ENCODE measurements around the gene CST9.

The CST9 gene

DNA sequence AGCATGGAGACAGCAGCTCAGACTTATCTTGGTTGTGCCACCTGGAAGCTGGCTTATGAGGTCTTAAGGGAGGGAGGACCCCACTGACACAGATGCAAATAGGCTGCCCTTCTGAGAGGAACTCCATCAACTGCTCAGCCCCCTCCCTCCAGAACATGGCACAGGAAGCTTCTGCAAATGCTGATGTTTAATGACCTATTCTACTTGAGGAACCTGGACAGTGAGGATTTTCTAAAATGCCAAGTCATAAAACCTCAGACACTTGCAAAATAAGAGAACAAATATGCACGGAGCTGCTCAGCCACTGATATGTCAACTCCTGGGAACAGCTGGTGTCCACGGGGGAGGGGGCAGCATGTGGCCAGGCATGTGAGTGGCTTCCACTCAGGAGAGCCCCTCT lies 3.5 kb downstream of the CST9 start:
- Histone ChIP-seq H3K36me3 (ENCODE audit: control insufficient read depth, insufficient read depth, low read length) (no peaks in the 10 kb centered on the region), H3K9me3 (ENCODE audit: control insufficient read depth, low read length) (no peaks in the 10 kb centered on the region), H3K9ac (no peak overlapping the region), H3K79me2 (no peaks in the 10 kb centered on the region), H3K4me3 (ENCODE audit: low read depth, low read length) (no peak overlapping the region), H3K27ac (no peak overlapping the region), H3K4me1 (peaks cover 6% of the 10 kb centered on the region), H2AFZ (no peak overlapping the region), H3K27me3 (ENCODE audit: control insufficient read depth, insufficient read depth, low read length) (no peaks in the 10 kb centered on the region), H3K4me2 (ENCODE audit: low read length) (no peak overlapping the region)
- TF ChIP-seq, protein P1, sequence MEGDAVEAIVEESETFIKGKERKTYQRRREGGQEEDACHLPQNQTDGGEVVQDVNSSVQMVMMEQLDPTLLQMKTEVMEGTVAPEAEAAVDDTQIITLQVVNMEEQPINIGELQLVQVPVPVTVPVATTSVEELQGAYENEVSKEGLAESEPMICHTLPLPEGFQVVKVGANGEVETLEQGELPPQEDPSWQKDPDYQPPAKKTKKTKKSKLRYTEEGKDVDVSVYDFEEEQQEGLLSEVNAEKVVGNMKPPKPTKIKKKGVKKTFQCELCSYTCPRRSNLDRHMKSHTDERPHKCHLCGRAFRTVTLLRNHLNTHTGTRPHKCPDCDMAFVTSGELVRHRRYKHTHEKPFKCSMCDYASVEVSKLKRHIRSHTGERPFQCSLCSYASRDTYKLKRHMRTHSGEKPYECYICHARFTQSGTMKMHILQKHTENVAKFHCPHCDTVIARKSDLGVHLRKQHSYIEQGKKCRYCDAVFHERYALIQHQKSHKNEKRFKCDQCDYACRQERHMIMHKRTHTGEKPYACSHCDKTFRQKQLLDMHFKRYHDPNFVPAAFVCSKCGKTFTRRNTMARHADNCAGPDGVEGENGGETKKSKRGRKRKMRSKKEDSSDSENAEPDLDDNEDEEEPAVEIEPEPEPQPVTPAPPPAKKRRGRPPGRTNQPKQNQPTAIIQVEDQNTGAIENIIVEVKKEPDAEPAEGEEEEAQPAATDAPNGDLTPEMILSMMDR (IDR thresholded peaks at IDR 0.05): no peak

DNA sequence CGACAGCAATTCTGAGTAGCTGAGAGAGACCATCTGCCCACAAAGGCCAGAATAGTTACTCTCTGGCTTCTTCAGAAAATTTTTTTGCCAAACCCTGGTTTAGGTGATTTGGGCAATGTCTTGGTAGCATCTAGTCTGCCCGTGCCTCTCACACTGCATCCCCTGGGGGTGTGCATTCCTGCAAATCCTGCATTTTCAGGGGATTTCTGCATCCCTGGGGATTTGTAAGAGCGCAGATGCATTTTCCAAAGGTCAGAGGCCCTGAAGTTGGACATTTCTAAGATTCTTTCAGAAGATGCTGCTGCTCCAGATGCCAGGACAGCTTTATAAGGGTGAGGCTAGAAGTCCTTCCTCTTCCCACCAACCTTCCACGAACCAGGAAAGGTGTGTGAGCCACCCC lies 4.0 kb downstream of the CST9 start:
- Histone ChIP-seq H3K79me2 (no peaks in the 10 kb centered on the region), H3K27me3 (ENCODE audit: control insufficient read depth, insufficient read depth, low read length) (no peaks in the 10 kb centered on the region), H3K36me3 (ENCODE audit: control insufficient read depth, insufficient read depth, low read length) (no peaks in the 10 kb centered on the region), H3K27ac (no peak overlapping the region), H3K4me3 (ENCODE audit: low read depth, low read length) (no peak overlapping the region), H3K4me1 (peaks cover under 1% of the 10 kb centered on the region), H3K9ac (no peak overlapping the region), H3K9me3 (ENCODE audit: control insufficient read depth, low read length) (no peaks in the 10 kb centered on the region), H2AFZ (no peak overlapping the region), H3K4me2 (ENCODE audit: low read length) (no peak overlapping the region)
- TF ChIP-seq, protein P1 (IDR thresholded peaks at IDR 0.05): no peak

DNA sequence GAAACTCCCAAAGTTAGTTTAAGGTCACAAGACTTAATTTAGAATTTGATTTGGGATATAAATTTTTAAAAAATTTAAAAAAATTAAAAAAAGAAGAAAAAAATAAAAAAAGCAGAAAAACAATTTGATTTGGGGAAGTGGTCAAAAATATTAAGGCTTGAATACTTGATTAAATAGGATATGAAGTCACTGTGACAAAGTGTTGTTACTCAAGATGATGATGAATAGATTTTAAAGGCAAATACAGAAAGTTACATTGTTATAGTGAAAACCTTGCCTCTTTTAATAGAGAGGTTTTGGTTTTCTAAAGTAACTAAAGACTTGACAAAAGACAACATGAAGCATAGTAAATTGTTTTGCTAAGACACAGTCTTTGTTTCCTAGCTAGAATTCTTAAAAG lies 7.2 kb downstream of the CST9 start:
- no peaks in the 10 kb centered on the region for H3K9me3 ChIP-seq (ENCODE audit: control insufficient read depth, low read length)
- no peaks in the 10 kb centered on the region for H3K27me3 ChIP-seq (ENCODE audit: control insufficient read depth, insufficient read depth, low read length)
- H3K4me1 ChIP-seq: no peaks in the 10 kb centered on the region
- no peak overlapping the region for H2AFZ ChIP-seq
- no peak overlapping the region for H3K9ac ChIP-seq
- TF ChIP-seq, protein P1 (IDR thresholded peaks at IDR 0.05): no peak
- H3K36me3 ChIP-seq (ENCODE audit: control insufficient read depth, insufficient read depth, low read length): no peaks in the 10 kb centered on the region
- no peaks in the 10 kb centered on the region for H3K79me2 ChIP-seq
- H3K27ac ChIP-seq: no peak overlapping the region
- H3K4me3 ChIP-seq (ENCODE audit: low read depth, low read length): no peak overlapping the region
- H3K4me2 ChIP-seq (ENCODE audit: low read length): no peak overlapping the region

DNA sequence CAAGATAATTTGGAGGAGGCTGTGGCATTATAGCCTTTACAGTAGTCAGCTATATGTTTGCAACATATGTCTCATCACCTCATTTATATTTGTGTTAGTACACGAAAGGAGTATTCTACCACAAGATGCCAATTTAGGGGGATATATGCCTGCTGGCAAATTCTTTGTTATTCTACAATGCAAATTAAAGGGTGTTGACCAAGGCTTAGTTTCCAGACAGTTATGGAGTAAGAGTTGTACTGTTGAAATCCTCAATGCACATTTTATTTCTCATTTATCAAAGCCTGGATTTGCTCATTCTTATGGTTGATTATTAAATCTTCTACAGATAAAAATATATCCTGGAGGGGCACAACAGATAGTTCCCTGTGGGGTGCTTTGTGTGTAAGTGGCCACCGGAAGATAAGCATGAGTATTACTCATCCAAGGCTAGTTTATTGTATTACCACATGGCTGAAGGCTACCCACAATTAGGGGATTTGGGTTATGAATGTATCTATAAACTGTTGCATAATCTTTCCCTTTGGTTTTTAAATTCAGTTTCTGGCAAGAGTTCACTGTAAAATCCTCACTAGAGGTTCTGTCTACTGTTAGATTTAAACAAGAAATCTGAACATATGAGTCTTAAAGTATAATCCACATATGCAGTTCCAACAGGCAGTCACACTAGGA lies 9.0 kb downstream of the CST9 start:
- Histone ChIP-seq H3K4me3 (ENCODE audit: low read depth, low read length) (no peak overlapping the region), H3K9ac (no peak overlapping the region), H3K27me3 (ENCODE audit: control insufficient read depth, insufficient read depth, low read length) (no peaks in the 10 kb centered on the region), H3K9me3 (ENCODE audit: control insufficient read depth, low read length) (no peaks in the 10 kb centered on the region), H3K27ac (no peak overlapping the region), H3K4me2 (ENCODE audit: low read length) (no peak overlapping the region), H2AFZ (no peak overlapping the region), H3K79me2 (no peaks in the 10 kb centered on the region), H3K4me1 (no peaks in the 10 kb centered on the region), H3K36me3 (ENCODE audit: control insufficient read depth, insufficient read depth, low read length) (no peaks in the 10 kb centered on the region)
- TF ChIP-seq, protein P1 (IDR thresholded peaks at IDR 0.05): no peak

DNA sequence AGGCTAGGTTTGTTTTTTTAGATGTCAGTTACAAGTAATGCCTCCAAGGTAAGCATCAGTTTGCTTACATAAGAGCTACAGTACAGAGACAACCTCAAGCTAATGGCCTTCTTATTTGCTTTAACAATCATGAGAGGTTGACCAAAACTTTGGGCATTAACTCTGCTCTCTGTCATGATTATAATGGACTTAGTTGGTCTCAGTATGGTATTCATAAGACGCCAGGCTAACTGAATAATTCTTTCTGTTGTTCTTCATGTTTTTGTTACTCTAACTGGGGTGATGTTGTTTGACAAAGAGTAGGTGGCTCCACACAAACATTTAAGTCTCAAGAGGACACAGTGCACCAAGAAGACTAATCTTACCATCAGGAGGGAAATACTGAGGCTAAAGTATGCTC lies 9.8 kb downstream of the CST9 start:
- H2AFZ ChIP-seq: no peak overlapping the region
- no peaks in the 10 kb centered on the region for H3K36me3 ChIP-seq (ENCODE audit: control insufficient read depth, insufficient read depth, low read length)
- no peak overlapping the region for H3K4me2 ChIP-seq (ENCODE audit: low read length)
- H3K4me3 ChIP-seq (ENCODE audit: low read depth, low read length): no peak overlapping the region
- no peak overlapping the region for H3K27ac ChIP-seq
- H3K4me1 ChIP-seq: no peaks in the 10 kb centered on the region
- H3K27me3 ChIP-seq (ENCODE audit: control insufficient read depth, insufficient read depth, low read length): no peaks in the 10 kb centered on the region
- TF ChIP-seq, protein P1 (IDR thresholded peaks at IDR 0.05): no peak
- H3K79me2 ChIP-seq: no peaks in the 10 kb centered on the region
- no peaks in the 10 kb centered on the region for H3K9me3 ChIP-seq (ENCODE audit: control insufficient read depth, low read length)
- no peak overlapping the region for H3K9ac ChIP-seq
